BLaER1 (cell line): ENCODE data around the gene SCAF1.

Source experiments
- H3K27ac ChIP-seq: shearing (Covaris generic); formaldehyde crosslinking; 2 replicates; pipeline ENCODE4 v1.8.1; 2022
- H3K27me3 ChIP-seq: shearing (Covaris generic); formaldehyde crosslinking; 2 replicates; pipeline ENCODE4 v1.8.1; 2022
- H3K36me3 ChIP-seq: shearing (Covaris generic); formaldehyde crosslinking; 2 replicates; pipeline ENCODE4 v1.8.1; 2022
- H3K4me1 ChIP-seq: shearing (Covaris generic); formaldehyde crosslinking; 2 replicates; pipeline ENCODE4 v1.8.1; 2022
- H3K4me2 ChIP-seq: shearing (Covaris generic); formaldehyde crosslinking; 2 replicates; pipeline ENCODE4 v1.8.1; 2022
- H3K4me3 ChIP-seq: shearing (Covaris generic); formaldehyde crosslinking; 2 replicates; pipeline ENCODE4 v1.8.1; 2022
- H3K9ac ChIP-seq: shearing (Covaris generic); formaldehyde crosslinking; 2 replicates; pipeline ENCODE4 v1.8.1; 2022
- H3K9me3 ChIP-seq: shearing (Covaris generic); formaldehyde crosslinking; 2 replicates; pipeline ENCODE4 v1.8.1; 2022
- H4K20me1 ChIP-seq: shearing (Covaris generic); formaldehyde crosslinking; 2 replicates; pipeline ENCODE4 v1.8.1; 2022
- Cebpa-rat ChIP-seq: shearing (Covaris generic); IDR thresholded peaks from 2 replicates; pipeline ENCODE4 v1.8.1; 2022

The SCAF1 gene

DNA sequence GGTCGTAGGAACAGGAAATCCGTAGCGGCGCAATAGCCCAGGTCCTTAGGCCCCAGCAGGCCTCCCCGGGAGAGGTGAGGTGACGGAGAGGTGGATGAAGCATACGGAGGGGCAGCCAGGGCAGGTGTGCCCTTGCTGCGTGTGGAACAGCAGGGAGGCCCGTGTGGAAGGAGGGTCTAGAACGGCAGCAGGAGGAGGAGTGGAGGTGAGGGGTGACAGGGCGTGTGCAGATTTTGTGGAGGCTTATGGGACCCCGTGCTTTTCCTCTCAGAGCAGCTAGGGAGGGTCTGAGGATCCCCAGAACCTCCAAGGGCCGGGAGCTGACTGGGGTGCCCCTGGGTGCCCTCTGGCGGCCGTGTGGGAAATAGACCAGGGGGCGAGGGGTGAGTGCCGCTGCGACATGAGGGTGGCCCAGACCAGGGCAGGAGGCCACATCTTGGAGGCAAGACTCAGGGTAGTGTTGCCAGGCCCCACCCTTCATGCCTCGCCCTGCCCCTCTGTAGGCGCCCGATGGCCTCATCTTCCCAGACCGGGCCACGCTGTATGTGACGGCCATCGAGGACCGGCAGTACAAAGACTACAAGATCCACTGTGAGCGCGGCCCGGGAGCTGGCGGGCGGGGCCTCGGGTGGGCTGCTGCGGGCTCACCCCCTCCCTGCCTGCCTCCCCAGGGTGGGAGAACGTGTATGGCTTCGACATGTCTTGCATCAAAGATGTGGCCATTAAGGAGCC, 42.4 kb downstream of the SCAF1 start:
- H3K4me3 ChIP-seq = no peak overlapping the region
- no peak overlapping the region for H3K9ac ChIP-seq

DNA sequence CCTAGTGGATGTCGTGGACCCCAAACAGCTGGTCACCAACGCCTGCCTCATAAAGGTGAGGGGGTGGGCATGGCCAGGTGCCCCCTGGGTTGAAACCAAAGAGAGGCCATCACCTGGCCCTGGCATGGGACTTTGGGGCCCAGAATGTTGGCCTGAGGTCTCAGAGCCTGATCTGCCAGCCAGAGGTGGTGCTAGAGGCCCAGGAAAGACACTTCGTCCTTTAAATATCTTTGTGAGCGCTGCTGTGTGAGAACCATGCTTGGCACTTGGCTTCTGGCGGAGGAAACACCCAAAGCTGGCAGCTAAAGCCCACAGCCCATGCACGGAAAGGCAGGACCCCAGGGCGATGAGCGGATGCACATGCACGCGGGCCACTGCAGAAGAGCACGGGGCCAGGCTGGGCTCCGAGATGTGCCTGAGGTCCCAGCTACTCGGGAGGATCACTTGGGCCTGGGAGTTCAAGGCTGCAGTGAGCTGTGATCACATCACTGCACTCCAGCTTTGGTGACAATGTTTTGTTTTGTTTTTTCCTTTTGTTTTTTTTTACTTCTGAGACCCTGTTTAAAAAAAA, 43.1 kb downstream of the SCAF1 start:
- peaks cover 39% of the 10 kb centered on the region for H3K4me1 ChIP-seq
- peaks cover 89% of the 10 kb centered on the region for H3K36me3 ChIP-seq
- no peak overlapping the region for H3K4me2 ChIP-seq
- no peak overlapping the region for H3K27ac ChIP-seq
- peaks cover 10% of the 10 kb centered on the region for H3K27me3 ChIP-seq
- no peak overlapping the region for H3K9ac ChIP-seq
- H3K4me3 ChIP-seq = no peak overlapping the region
- H4K20me1 ChIP-seq = peaks cover 97% of the 10 kb centered on the region
- no peak for TF ChIP-seq Cebpa-rat
- no peaks in the 10 kb centered on the region for H3K9me3 ChIP-seq

More for the DNA sequence above, 42.4 kb downstream of the SCAF1 start:
- Histone ChIP-seq H3K27ac (no peak overlapping the region), H3K36me3 (peaks cover 83% of the 10 kb centered on the region), H4K20me1 (peaks cover 97% of the 10 kb centered on the region), H3K9me3 (no peaks in the 10 kb centered on the region), H3K4me1 (peaks cover 45% of the 10 kb centered on the region), H3K27me3 (peaks cover 5% of the 10 kb centered on the region; the same call in 1 of the 2 replicates), H3K4me2 (no peak overlapping the region)
- TF ChIP-seq Cebpa-rat = no peak

DNA sequence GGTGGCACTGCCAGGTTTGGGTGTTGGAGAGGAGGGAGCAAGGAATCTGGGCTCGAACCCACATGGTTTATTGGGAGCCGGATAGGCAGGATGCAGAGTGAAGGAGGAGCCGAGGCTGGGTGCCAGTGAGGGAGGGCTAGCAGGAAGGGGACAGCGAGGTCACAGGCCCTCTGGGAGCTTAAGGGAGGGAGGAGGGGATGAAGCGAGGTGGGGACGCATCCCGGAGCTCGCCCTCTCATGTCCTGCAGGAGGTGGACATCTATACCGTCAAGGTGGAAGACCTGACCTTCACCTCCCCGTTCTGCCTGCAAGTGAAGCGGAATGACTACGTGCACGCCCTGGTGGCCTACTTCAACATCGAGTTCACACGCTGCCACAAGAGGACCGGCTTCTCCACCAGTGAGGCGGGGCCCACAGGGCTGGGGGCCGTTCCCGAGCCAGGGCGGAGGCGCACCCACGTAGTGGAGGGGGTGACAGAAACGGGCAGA, 43.9 kb downstream of the SCAF1 start:
- no peak overlapping the region for H3K27ac ChIP-seq
- no peak overlapping the region for H3K4me3 ChIP-seq
- H3K36me3 ChIP-seq = peaks cover 89% of the 10 kb centered on the region
- peaks cover 94% of the 10 kb centered on the region for H4K20me1 ChIP-seq
- peaks cover 19% of the 10 kb centered on the region for H3K27me3 ChIP-seq
- no peaks in the 10 kb centered on the region for H3K9me3 ChIP-seq
- no peak for TF ChIP-seq Cebpa-rat
- no peak overlapping the region for H3K9ac ChIP-seq
- no peak overlapping the region for H3K4me2 ChIP-seq
- peaks cover 39% of the 10 kb centered on the region for H3K4me1 ChIP-seq

DNA sequence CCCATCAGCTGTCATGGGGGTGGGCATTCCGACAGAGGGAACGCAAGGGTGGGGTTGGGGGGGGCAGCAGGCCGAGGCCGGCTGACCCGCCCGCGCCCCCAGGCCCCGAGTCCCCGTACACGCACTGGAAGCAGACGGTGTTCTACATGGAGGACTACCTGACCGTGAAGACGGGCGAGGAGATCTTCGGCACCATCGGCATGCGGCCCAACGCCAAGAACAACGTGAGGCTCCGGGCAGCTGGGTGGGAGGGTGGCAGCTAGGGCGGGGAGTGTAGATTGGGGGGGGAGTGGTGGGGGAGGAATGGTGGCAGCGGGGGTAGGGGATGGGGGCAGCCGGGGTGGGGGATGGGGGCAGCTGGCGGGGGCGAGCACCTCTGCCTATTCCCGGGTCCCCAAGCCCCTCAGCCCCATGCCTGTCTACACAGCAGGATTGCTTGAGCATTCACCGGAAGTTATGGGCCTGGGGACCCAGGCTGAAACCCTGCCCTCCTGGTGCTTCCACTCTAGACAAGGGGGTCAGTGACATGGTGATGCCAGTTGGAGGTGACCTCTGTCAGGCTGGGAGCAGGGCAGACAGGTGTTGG, 44.6 kb downstream of the SCAF1 start:
- Histone ChIP-seq H3K36me3 (peaks cover 82% of the 10 kb centered on the region), H3K27me3 (peaks cover 26% of the 10 kb centered on the region), H3K27ac (peak overlapping the region; percentile 46; the same call in 1 of the 2 replicates), H4K20me1 (peaks cover 87% of the 10 kb centered on the region), H3K4me2 (peak overlapping the region; percentile 71), H3K9ac (no peak overlapping the region), H3K4me1 (peaks cover 41% of the 10 kb centered on the region), H3K4me3 (no peak overlapping the region), H3K9me3 (no peaks in the 10 kb centered on the region)
- TF ChIP-seq Cebpa-rat = no peak

DNA sequence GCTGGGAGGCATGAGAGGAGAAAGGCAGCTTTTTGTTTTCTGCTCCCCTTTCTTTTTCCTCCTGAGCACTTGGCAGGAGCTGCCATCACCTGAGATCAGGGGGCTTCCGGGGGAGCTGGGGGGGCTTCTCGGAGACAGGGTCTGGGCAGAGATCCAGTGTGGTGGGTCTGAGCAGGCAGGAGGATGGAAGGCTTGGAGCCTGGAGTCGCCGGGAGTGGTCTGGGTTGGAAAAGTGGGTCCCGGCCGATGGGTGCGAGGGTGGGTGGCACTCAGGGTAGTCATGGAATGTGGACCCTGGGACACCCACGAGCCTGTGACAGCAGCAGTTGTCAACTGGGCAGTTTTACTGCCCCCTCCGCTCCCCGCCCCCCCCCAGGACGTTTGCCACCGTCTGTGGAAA, 45.1 kb downstream of the SCAF1 start:
- no peaks in the 10 kb centered on the region for H3K9me3 ChIP-seq
- peak overlapping the region; percentile 71 for H3K4me2 ChIP-seq
- H3K9ac ChIP-seq = no peak overlapping the region
- H3K4me3 ChIP-seq = no peak overlapping the region
- H3K27ac ChIP-seq = peak overlapping the region; percentile 46
- peaks cover 28% of the 10 kb centered on the region for H3K27me3 ChIP-seq
- no peak for TF ChIP-seq Cebpa-rat
- peaks cover 81% of the 10 kb centered on the region for H4K20me1 ChIP-seq
- peaks cover 41% of the 10 kb centered on the region for H3K4me1 ChIP-seq
- peaks cover 77% of the 10 kb centered on the region for H3K36me3 ChIP-seq

DNA sequence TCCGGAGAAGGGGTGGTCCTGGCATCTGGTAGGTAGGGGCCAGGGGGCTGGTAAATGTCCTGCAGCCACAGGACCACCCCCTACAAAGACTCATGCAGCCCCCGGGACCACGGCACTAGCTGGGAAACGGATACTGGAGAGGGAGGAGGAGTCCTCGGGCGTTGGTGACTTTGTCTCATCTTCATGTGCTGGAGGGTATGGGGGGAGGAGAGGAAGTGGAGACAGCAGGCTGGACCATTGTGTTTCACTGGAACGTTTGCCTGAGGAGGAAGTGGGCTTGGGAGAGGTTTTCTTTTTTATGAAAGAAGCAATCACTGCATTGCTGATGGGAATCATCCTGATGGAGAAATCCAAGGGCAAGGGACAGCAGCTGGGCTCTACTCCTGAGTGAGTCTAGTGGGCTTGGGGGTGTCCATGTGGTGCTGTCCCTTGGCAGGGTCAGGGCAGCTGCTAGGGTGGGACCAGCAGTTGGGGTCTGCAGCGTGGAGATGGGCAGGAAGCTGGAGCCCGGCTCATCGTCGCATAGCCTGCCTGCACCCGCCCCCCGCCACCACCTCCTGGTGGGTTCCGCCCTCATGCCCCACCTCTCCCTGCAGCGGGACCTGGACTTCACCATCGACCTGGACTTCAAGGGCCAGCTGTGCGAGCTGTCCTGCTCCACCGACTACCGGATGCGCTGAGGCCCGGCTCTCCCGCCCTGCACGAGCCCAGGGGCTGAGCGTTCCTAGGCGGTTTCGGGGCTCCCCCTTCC, 45.7 kb downstream of the SCAF1 start:
- Histone ChIP-seq H3K4me3 (0 out of 2 replicates have a peak overlapping the region, but pooled peaks have one; percentile 3), H3K27ac (peak overlapping the region; percentile 41; the same call in 1 of the 2 replicates), H3K4me2 (peak overlapping the region; percentile 71), H3K9ac (no peak overlapping the region), H3K36me3 (peaks cover 71% of the 10 kb centered on the region), H3K9me3 (no peaks in the 10 kb centered on the region), H3K27me3 (peaks cover 28% of the 10 kb centered on the region), H3K4me1 (peaks cover 41% of the 10 kb centered on the region), H4K20me1 (peaks cover 75% of the 10 kb centered on the region)
- no peak for TF ChIP-seq Cebpa-rat

DNA sequence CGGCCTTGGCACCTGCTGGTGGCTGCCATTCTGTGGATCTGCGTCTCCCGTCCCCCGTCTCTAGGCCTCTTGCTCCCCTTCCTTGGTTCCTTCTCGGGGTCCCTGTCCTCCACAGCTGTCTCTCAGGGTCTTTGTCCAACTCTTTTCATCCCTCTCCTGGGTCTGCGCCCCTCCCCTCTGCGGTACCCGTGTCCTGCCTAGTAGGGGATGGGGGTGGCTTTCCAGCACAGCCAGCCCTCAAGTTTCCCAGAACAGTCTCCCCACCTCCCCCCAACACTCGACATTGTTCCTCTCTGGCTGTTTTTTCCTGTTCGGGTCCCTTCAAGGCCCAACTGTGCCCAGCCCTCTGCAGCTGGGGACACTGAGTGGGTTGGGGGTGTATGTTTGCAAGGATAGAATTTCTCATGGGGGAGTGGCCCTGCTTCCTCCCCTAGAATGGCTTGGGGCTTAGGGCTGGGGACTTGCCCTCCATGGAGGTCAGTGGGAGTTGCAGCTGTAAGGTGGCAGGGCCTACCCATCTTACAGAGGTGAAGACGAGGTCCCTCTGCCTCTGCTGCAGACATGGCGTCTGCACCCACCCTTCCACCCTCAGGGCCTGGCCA, 46.6 kb downstream of the SCAF1 start:
- Histone ChIP-seq H3K9me3 (no peaks in the 10 kb centered on the region), H3K27me3 (peaks cover 28% of the 10 kb centered on the region), H3K36me3 (peaks cover 62% of the 10 kb centered on the region), H3K9ac (no peak overlapping the region), H3K4me2 (peak overlapping the region; percentile 71), H3K4me3 (no peak overlapping the region), H4K20me1 (peaks cover 66% of the 10 kb centered on the region), H3K27ac (peak overlapping the region; percentile 19; the same call in 1 of the 2 replicates), H3K4me1 (peaks cover 41% of the 10 kb centered on the region)
- no peak for TF ChIP-seq Cebpa-rat

DNA sequence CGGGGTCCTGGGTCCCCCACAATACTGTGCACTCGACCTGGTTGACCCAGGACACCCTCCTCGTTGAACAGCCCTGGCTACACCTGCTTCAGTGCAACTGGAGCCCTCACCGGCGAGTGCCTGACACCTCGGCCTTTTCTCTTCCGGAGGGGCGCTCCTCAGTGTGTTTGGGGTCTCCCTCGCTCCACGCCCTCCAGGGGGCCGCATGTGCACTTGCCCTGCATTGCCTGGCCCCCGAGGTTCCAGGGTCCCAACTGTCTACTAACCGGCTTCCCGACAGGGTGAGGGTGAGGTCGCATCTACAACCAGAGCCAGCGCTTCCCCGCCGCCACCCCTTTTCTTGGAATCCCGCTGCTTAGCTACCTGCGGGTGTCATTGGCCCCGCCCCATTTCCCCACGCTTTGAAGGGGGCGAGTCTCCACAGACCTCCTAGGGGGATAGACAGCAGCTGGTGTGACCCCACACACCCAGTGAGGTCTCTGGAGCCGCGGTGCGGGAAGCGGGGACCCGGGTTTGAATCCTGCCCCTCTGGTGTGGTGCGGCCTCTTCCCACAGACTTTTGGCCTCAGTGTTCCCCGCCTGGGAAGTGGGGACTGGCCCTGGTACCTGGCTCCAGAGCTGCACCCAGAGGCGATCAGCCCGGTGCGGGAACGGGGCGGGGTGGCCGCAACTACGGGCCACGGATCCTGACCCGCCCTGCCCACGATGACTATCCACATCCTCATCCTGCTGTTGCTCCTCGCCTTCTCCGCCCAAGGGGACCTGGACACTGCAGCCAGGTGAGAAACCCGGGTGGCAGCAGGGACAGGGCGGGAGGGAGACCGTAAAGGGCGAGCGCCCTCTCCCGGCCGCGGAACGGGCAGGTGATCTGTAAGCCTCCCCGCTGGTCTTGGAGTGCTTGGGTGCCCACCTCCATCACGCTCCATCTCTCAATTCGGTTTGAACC, 47.4 kb downstream of the SCAF1 start, which contains the start of gene ADM5:
TSS of gene ADM5 (plus strand) at position 462 of the 946 bp plus-strand sequence. CDS start at position 706, 244 bp downstream.
- Histone ChIP-seq H3K4me1 (peaks cover 41% of the 10 kb centered on the region), H3K9me3 (no peaks in the 10 kb centered on the region), H4K20me1 (peaks cover 58% of the 10 kb centered on the region), H3K27ac (peak within 1 kb of the TSS; percentile 19; the same call in 1 of the 2 replicates), H3K27me3 (peaks cover 28% of the 10 kb centered on the region), H3K36me3 (peaks cover 54% of the 10 kb centered on the region), H3K4me3 (peak within 1 kb of the TSS; percentile 60; the same call in 1 of the 2 replicates), H3K4me2 (peak within 1 kb of the TSS; percentile 73), H3K9ac (no peak within 1 kb of the TSS)
- TF ChIP-seq Cebpa-rat = no peak
